K562 (cell line): ENCODE data around the gene CDADC1. TPM values are rescaled to one million over a fixed set of nuclear protein-coding genes. Genes with fewer than 3 reads are reported as not detected.

Experiments used
- ATAC-seq: fragments of 200-7000 bp; cut with Tn5 transposase; 3 replicates; pipeline ENCODE4 v1.9.1; 2020; ENCODE audit warnings: moderate library complexity
- BruUV-seq: library from RNA; stranded (reverse); fragments of 400-500 nt; replicated peaks from 2 replicates; lab custom pipeline; 2021; lab: Mats Ljungman, UMichigan
- CTCF ChIA-PET: fragments of 300-600 bp; formaldehyde crosslinking; extraction: SDS; loops from one replicate; lab custom pipeline; 2021; ENCODE audit warnings: low intra/inter-chr PET ratio; lab: Yijun Ruan, JAX
- POLR2A ChIA-PET: fragments of 300-600, 350-650 bp; sonication (Branson Sonifier 250); formaldehyde crosslinking; extraction: SDS; loops from one replicate; lab custom pipeline; 2021; ENCODE audit warnings: antibody characterized with exemption, inconsistent platforms; lab: Yijun Ruan, JAX
- DNase-seq, 4 experiments: peaks; one replicate each; pipeline versions ENCODE4 v3.0.0 to v3.0.0-alpha.2; 2011 to 2018; ENCODE audit warnings: low spot score in 3 of 4, mixed read lengths in 3 of 4; ENCODE audit errors: extremely low read depth in 1 of 4
- FAIRE-seq: peaks from 2 replicates; lab custom pipeline; 2011; peaks lifted over from hg19 to GRCh38; lab: Jason Lieb, UNC
- H2AFZ ChIP-seq: 2 replicates; pipeline ENCODE4 v1.6.0; 2011; ENCODE audit warnings: low read depth, low read length, control low read depth, inconsistent platforms
- H3K27ac ChIP-seq: fragments of 200-600 bp; 3 replicates; pipeline ENCODE4 v1.8.0; 2011; ENCODE audit warnings: low read depth, mild to moderate bottlenecking, control low read depth, inconsistent platforms, low read length, moderate library complexity, mixed read lengths; ENCODE audit errors: extremely low read depth
- H3K27me3 ChIP-seq, 2 experiments: fragments of 300-600 bp in 1 of 2; 2 replicates in 1 of 2; 3 replicates in 1 of 2; pipeline versions ENCODE4 v1.6.0 to v1.8.0; 2011; ENCODE audit warnings: inconsistent platforms in 2 of 2, low read length in 2 of 2, mild to moderate bottlenecking in 1 of 2, mixed read lengths in 1 of 2, moderate library complexity in 1 of 2; ENCODE audit not compliant: control insufficient read depth in 2 of 2, insufficient read depth in 2 of 2
- H3K36me3 ChIP-seq: fragments of 300-600 bp; 3 replicates; pipeline ENCODE4 v1.8.0; 2011; ENCODE audit warnings: mild to moderate bottlenecking, low read length, inconsistent platforms; ENCODE audit not compliant: control insufficient read depth, insufficient read depth
- H3K4me1 ChIP-seq, 2 experiments: fragments of 200-600 bp in 1 of 2; replicated peaks in 1 of 2; 2 replicates in 1 of 2; 3 replicates in 1 of 2; pipeline versions ENCODE4 v1.5.1 to v1.8.0; 2011; ENCODE audit warnings: inconsistent platforms in 2 of 2, low read length in 2 of 2, mild to moderate bottlenecking in 1 of 2, mixed read lengths in 1 of 2, moderate library complexity in 1 of 2; ENCODE audit not compliant: control insufficient read depth in 2 of 2, insufficient read depth in 2 of 2
- H3K4me2 ChIP-seq: 2 replicates; pipeline ENCODE4 v1.6.1; 2011; ENCODE audit warnings: low read length, control low read depth, inconsistent platforms, mixed read lengths; ENCODE audit not compliant: insufficient read depth
- H3K4me3 ChIP-seq: fragments of 200-600 bp; sonication (generic), shearing (Covaris generic); 2 replicates; pipeline ENCODE4 v1.5.1; 2016; ENCODE audit warnings: control low read depth, inconsistent platforms
- H3K79me2 ChIP-seq: fragments of 200-600 bp; 3 replicates; pipeline ENCODE4 v1.8.0; 2011; ENCODE audit warnings: low read length, inconsistent platforms; ENCODE audit not compliant: control insufficient read depth, insufficient read depth
- H3K9ac ChIP-seq, 2 experiments: 2 replicates each; pipeline versions ENCODE4 v1.6.0 to v1.6.1; 2011; ENCODE audit warnings: low read depth in 2 of 2, low read length in 2 of 2, control low read depth in 1 of 2, inconsistent platforms in 1 of 2, mild to moderate bottlenecking in 1 of 2, mixed read lengths in 1 of 2; ENCODE audit not compliant: insufficient read depth in 1 of 2
- H3K9me1 ChIP-seq: one replicate; pipeline ENCODE4 v1.6.0; 2011; ENCODE audit warnings: inconsistent platforms, mild to moderate bottlenecking, low read length, moderate library complexity; ENCODE audit not compliant: control insufficient read depth, insufficient read depth
- H3K9me3 ChIP-seq: replicated peaks from 2 replicates; pipeline ENCODE4 v1.5.1; 2011; ENCODE audit warnings: low read depth, low read length, inconsistent platforms; ENCODE audit not compliant: control insufficient read depth, insufficient read depth
- H4K20me1 ChIP-seq: replicated peaks from 2 replicates; pipeline ENCODE4 v1.6.1; 2011; ENCODE audit warnings: low read length, inconsistent platforms, mixed read lengths; ENCODE audit not compliant: control insufficient read depth, insufficient read depth
- AFF4 ChIP-seq: sonication (generic); formaldehyde crosslinking; IDR thresholded peaks from 2 replicates; pipeline ENCODE4 v1.8.0; 2023; ENCODE audit warnings: mild to moderate bottlenecking, missing genetic modification reagents
- CREB3L1 ChIP-seq: fragments of 450-650 bp; IDR thresholded peaks from 2 replicates; pipeline ENCODE4 v1.6.1; 2014; ENCODE audit warnings: low read depth, mild to moderate bottlenecking, moderate library complexity, borderline replicate concordance
- ELF1 ChIP-seq: fragments of 200-800 bp; sonication (Bioruptor generic); IDR thresholded peaks from 2 replicates; pipeline ENCODE4 v1.6.1; 2016; ENCODE audit warnings: missing genetic modification characterization, missing compliant biosample characterization
- NR2F6 ChIP-seq: fragments of 450-650 bp; formaldehyde crosslinking; IDR thresholded peaks from 2 replicates; pipeline ENCODE4 v1.4.0; 2020; ENCODE audit warnings: mild to moderate bottlenecking
- NR4A1 ChIP-seq, 2 experiments: fragments of 250-450 bp in 1 of 2; fragments of 450-650 bp in 1 of 2; sonication (Bioruptor Pico) in 1 of 2; IDR thresholded peaks; 2 replicates each; pipeline versions ENCODE4 v1.4.0 to v1.6.1; 2016 to 2020; ENCODE audit warnings: mild to moderate bottlenecking in 2 of 2, missing compliant biosample characterization in 1 of 2, missing genetic modification characterization in 1 of 2, moderate library complexity in 1 of 2
- SMAD2 ChIP-seq: fragments of 150-350 bp; IDR thresholded peaks from 2 replicates; pipeline ENCODE4 v1.6.1; 2014; ENCODE audit warnings: low read depth, mild to moderate bottlenecking, low read length
- SRF ChIP-seq, 2 experiments: fragments of 250-450, 450-650 bp in 1 of 2; sonication (Bioruptor Pico) in 1 of 2; sonication (generic) in 1 of 2; formaldehyde crosslinking; IDR thresholded peaks; 2 replicates each; pipeline versions ENCODE4 v1.5.0 to v1.5.1; 2020 to 2022; ENCODE audit warnings: mild to moderate bottlenecking in 1 of 2, missing genetic modification reagents in 1 of 2
- ZNF316 ChIP-seq: fragments of 450-650 bp; IDR thresholded peaks from 2 replicates; pipeline ENCODE4 v1.6.1; 2016
- WGBS: fragments of 100-300 bp; shearing (Covaris generic); methylation state at CpG from one replicate; pipeline ENCODE4 v1.1.6; 2016; ENCODE audit warnings: low coverage, mixed read lengths; ENCODE audit not compliant: insufficient coverage; ENCODE audit errors: missing lambda C conversion rate; 5-methylcytosine and 5-hydroxymethylcytosine counted together
- in situ Hi-C: fragments of 300-500 bp; cut with MboI; formaldehyde crosslinking; loops from 4 replicates; pipeline ENCODE4 v1.15.0; 2018; ENCODE audit warnings: inconsistent platforms, mixed read lengths
- intact Hi-C: fragments of 100-400 bp; cut with micrococcal nuclease; formaldehyde crosslinking; loops from 2 replicates; pipeline ENCODE4 v1.14.2; 2022
- polyA plus RNA-seq, 8 experiments: library from polyadenylated mRNA; depleted of rRNA in 4 of 8; stranded (reverse) in 5 of 8; unstranded in 3 of 8; fragments of >200 nt; fragmentation: Nextera tagmentation in 2 of 8; fragmentation: Illumina TruSeq in 1 of 8; extraction: Ambion mirVana in 2 of 8; extraction: Trizol in 1 of 8; gene quantifications; 2 replicates each; pipeline versions ENCODE4 v1.2.1 to v1.2.3, GENCODE V29; 2011 to 2014; ENCODE audit warnings: inconsistent platforms in 1 of 8, missing spikeins in 1 of 8
- total RNA-seq, 7 experiments: library from RNA; depleted of rRNA in 6 of 7; stranded (reverse); fragments of >200 nt in 6 of 7; fragmentation: Illumina TruSeq in 2 of 7; extraction: Trizol in 2 of 7; gene quantifications; 2 replicates each; pipeline versions ENCODE4 v1.2.1 to v1.2.3, GENCODE V29; 2011 to 2021; ENCODE audit warnings: low replicate concordance in 1 of 7

Gene CDADC1
- total and polyA plus RNA-seq, 9 of the 15 experiments (the other 6 are each of a cell fraction or from before 2014, with no cell fraction given) = 4.1 to 11.8 (median 6.3) TPM

GRCh38 chr13:49208619-49209018, 39.1 kb upstream of the CDADC1 start:
- in situ Hi-C loops (no loop called here), intact Hi-C loops (no loop called here)
- WGBS = 98% methylated on average over 4 of the region's 4 CpGs
- H2AFZ ChIP-seq = no peak overlapping the region
- BruUV-seq = no TSS peak
- FAIRE-seq (no peak), DNase-seq (no peak), ATAC-seq (no peak)
- ChIA-PET POLR2A (no interaction called here), CTCF (no interaction called here)
- H3K27ac ChIP-seq = no peak overlapping the region
- no peak overlapping the region for H3K9ac ChIP-seq
- no peaks in the 10 kb centered on the region for H3K9me3 ChIP-seq
- no peaks in the 10 kb centered on the region for H3K27me3 ChIP-seq
- H3K4me1 ChIP-seq = no peaks in the 10 kb centered on the region; a peak in 1 of 5 replicates
- peaks cover 17% of the 10 kb centered on the region; the same call in 2 of the 3 replicates for H3K36me3 ChIP-seq
- H3K9me1 ChIP-seq = no peaks in the 10 kb centered on the region
- no peak overlapping the region for H3K4me2 ChIP-seq
- TF ChIP-seq NR4A1 (CRISPR knock-in tag; IDR thresholded peaks at IDR 0.05) = no peak
- no peak for TF ChIP-seq NR4A1 (tag; IDR thresholded peaks at IDR 0.05)
- TF ChIP-seq NR2F6 (CRISPR knock-in tag) = no peak
- TF ChIP-seq ZNF316 = 0 out of 2 replicates have a peak, but pooled peaks have one; percentile 10
- H3K79me2 ChIP-seq = no peaks in the 10 kb centered on the region
- no peaks in the 10 kb centered on the region for H4K20me1 ChIP-seq
- H3K4me3 ChIP-seq = no peak overlapping the region

- Histone ChIP-seq H2AFZ (no peak overlapping the region), H3K27ac (no peak overlapping the region), H4K20me1 (no peaks in the 10 kb centered on the region), H3K9me3 (no peaks in the 10 kb centered on the region), H3K4me2 (no peak overlapping the region), H3K36me3 (peaks cover 9% of the 10 kb centered on the region; the same call in 2 of the 3 replicates), H3K9ac (no peak overlapping the region), H3K4me1 (peaks cover 0 to 3% of the 10 kb centered on the region in 2 experiments; a peak in 2 of 5 replicates), H3K27me3 (no peaks in the 10 kb centered on the region), H3K79me2 (no peaks in the 10 kb centered on the region), H3K4me3 (no peak overlapping the region), H3K9me1 (no peaks in the 10 kb centered on the region)
- CTCF ChIA-PET = no interaction called here
- POLR2A ChIA-PET = interaction anchor here (0.8 kb wide), 2 partner anchors 20 to 48 kb away, joined by 4 read pairs; no protein-coding TSS in a partner anchor
- no TSS peak for BruUV-seq
- FAIRE-seq (no peak), DNase-seq (no peak), ATAC-seq (no peak)
- intact Hi-C loops (no loop called here), in situ Hi-C loops (no loop called here)
- WGBS = 71% methylated on average over 1 of the region's 1 CpG
- TF ChIP-seq SRF (CRISPR knock-in tag; IDR thresholded peaks at IDR 0.05) = no peak
- no peak for TF ChIP-seq ELF1 (tag)
- no peak for TF ChIP-seq SMAD2
- no peak for TF ChIP-seq AFF4 (CRISPR knock-in tag)
- TF ChIP-seq CREB3L1 = no peak
These were observed 37.6 kb upstream of the CDADC1 start for GRCh38 chr13:49210114-49210513.
